VCaP (cell line): ENCODE measurements around the gene TNFRSF1B.

Experiments used
- H3K27ac ChIP-seq: fragments of 450-650 bp; 2 replicates; pipeline ENCODE4 v1.5.1; 2017
- CTCF ChIP-seq: fragments of 450-650 bp; conservative IDR thresholded peaks from 2 replicates; pipeline ENCODE4 v1.5.1; 2017; ENCODE audit warnings: mild to moderate bottlenecking, moderate library complexity

The TNFRSF1B gene

DNA sequence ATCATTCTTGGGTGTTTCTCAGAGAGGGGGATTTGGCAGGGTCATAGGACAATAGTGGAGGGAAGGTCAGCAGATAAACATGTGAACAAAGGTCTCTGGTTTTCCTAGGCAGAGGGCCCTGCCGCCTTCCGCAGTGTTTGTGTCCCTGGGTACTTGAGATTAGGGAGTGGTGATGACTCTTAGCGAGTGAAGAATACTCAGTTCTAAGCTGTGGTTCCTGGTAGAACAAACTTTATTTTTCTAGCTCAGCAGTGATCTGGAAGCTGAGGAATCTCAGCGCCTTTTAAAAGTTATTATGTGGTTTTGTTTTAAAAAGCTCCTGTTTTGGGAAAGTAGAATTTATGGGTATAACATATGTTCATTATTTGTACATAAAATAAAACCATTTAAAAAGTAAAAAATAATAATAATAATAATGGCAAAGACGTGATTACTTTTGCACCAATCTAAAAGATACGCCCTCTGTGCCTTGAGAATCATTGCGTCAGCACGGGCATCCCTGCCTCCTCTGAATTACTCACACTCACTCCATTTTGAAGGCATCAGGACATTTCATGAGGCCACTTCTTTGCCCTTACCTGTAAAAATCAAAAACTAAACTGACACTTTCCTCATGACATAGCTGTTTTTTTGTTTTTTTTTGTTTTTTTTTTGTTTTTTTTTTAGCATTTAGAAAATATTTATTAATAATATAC lies 29.7 kb upstream of the TNFRSF1B start:
- TF ChIP-seq CTCF: no peak
- no peak overlapping the region for H3K27ac ChIP-seq

DNA sequence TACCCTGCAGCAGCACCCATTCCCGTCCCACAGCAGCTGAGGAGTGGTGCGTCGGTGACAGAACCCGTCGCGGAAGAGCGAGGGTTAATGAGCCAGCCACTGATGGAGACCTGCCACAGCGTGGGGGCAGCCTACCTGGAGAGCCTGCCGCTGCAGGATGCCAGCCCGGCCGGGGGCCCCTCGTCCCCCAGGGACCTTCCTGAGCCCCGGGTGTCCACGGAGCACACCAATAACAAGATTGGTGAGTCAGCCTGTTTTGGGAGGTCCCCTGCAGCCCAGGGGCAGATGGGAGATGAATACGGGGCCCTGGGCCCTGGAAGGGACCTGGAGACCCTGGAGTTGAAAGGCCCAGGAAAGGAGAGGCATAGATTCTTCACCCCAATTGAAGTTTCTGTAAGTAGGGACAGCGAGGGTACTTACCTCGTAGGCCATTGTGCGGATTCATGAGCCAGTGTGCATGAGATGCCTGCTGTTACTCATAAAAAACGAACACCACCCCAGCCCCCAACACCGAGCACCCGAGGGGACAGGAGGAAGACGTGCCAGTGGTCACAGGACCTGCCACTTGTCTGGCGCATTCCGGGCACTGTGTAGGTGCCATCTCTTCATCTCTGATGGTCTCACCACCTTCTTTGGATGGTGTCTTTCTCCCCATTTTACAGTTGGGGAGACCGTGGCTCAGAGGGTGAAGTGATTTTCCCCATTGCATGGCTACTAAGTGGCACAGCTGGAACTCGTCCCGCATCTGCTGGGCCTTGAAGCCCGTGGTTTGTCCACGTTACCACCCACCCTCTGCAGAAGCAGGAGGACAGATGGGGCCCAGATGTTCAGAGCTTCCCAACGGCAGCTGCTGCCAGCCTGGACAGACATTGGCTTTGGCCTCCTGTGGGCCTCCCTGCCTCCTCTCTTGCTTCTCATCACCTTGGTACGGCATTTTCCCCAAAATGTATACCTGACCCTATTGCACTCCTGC lies 28.3 kb upstream of the TNFRSF1B start:
- no peak for TF ChIP-seq CTCF
- no peak overlapping the region for H3K27ac ChIP-seq

GRCh38 chr1:12140016-12140415 lies 26.8 kb upstream of the TNFRSF1B start:
- TF ChIP-seq CTCF: no peak
- H3K27ac ChIP-seq: no peak overlapping the region

DNA sequence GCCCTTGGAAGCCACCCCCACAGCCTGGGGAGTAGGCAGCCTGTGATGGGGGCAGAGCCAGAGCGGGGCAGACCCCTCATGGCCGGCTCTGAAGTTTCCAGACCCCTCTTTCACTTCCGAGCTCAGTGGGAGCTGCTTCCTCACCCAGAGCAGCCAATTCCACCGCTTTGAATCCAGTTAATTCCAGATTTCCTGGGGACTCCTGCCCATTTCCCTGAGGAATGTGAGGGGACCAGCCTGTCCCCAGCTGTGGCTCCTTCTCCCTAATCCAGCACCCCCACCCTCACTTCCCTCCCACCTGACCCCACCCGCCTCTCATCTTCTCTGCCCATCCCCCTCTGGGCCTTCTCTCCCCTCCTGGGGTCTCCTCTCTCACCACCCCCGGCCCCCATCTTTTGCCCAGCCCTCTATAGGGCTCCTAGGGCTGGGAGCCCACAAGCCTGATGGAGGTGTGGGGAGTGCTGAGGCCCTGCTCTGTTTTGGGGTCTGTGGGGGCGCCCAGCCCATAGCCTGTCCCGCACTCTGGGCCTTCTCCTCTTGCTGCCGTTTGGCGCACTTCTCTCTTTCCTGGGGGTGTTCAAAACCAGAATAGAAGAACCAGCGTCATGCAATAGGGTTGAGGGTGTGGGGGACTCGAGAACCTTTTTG lies 26.2 kb upstream of the TNFRSF1B start:
- H3K27ac ChIP-seq: no peak overlapping the region
- TF ChIP-seq CTCF: no peak

DNA sequence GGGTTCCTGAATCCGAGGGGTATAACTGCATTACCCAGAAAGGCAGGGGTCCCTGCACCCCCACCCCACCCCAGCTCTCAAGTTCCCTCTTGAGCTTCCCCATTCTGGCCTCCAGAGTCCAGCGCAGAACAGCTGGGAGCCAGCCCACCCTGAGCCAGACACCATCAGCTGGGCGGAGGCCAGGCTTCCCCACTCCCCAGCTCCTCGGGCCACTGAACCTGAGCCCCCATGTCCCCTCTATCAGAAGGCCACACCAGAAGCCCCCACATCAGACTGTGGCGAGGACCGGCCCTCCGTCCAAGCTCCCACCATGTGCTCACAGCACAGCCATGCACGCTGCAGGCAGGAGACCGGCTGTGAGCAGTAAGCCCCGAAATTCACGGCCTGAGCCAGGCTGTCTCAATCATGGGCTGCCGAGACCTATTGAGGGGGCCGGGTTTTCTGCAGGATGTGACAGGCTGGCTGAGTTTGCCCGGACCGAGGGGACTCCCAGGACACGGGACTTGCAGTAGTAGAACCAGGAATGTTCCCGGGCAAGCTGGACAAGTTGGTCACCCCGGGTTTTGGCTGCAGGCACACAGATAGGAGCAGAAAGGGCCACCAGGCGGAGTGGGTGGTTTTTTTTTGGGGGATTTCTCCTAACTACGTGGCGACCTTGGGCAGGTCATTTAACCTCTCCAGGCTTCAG lies 25.5 kb upstream of the TNFRSF1B start:
- TF ChIP-seq CTCF: no peak
- no peak overlapping the region for H3K27ac ChIP-seq

- no peak overlapping the region for H3K27ac ChIP-seq
Measured at GRCh38 chr1:12142141-12142823, 24.5 kb upstream of the TNFRSF1B start.

More at GRCh38 chr1:12142141-12142823, 24.5 kb upstream of the TNFRSF1B start:
- TF ChIP-seq CTCF: no peak
